ENCODE data around the gene ARHGEF16.

DNA sequence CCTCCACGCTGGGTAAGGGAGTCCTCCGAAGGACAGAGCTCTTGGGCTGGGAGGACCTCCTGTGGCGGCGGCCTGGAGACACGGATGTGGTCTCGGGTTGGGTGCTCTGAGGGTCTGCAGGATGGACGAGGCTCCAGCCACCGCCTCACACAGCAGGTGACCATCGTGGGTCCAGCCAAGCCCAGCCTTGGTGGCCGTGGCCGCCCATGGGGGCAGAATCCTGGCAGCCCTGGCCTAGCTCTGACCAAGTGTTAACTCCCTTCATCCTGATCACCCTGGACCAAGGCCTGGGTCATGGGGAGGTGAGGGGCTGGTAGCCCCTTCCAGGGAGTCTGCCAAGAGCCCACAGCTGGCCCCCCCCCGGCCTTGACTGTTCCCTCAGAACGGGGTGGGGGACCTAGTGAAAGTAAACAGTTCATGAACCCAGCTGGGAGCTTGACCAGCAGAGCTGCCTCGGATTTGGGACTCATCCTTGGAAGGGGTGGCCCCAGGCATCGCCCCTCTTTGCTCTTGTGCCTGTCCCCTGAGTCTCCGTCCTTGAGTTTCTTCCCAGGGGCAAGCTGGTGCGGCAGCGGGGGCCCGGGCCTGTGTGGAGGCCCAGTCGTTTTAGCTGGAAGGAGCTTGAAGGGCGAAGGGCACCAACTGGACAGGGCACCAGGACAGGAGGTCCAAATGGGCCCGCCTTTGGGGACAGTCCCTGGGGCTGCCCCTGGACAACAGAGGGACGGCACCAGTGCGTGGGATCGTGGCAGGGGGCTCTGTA, 17.8 kb downstream of the ARHGEF16 start:
- no peak for TF ChIP-seq CTCF (IDR thresholded peaks at IDR 0.05)
- no peak for TF ChIP-seq JUN (CRISPR knock-in tag; IDR thresholded peaks at IDR 0.05)
- TF ChIP-seq PRRX2 (CRISPR knock-in tag; IDR thresholded peaks at IDR 0.05), result no peak
- no peak for TF ChIP-seq ATF3 (CRISPR knock-in tag; conservative IDR thresholded peaks at IDR 0.05)
- no peak for TF ChIP-seq ATF2 (CRISPR knock-in tag; IDR thresholded peaks at IDR 0.05; ENCODE audit: borderline replicate concordance, low read depth)
- no peak for TF ChIP-seq NFYB (CRISPR knock-in tag; conservative IDR thresholded peaks at IDR 0.05; ENCODE audit: low read depth)
- TF ChIP-seq SOX15 (CRISPR knock-in tag; IDR thresholded peaks at IDR 0.05), result no peak
- TF ChIP-seq HMGXB4 (CRISPR knock-in tag; IDR thresholded peaks at IDR 0.05), result no peak
- TF ChIP-seq, protein P1, sequence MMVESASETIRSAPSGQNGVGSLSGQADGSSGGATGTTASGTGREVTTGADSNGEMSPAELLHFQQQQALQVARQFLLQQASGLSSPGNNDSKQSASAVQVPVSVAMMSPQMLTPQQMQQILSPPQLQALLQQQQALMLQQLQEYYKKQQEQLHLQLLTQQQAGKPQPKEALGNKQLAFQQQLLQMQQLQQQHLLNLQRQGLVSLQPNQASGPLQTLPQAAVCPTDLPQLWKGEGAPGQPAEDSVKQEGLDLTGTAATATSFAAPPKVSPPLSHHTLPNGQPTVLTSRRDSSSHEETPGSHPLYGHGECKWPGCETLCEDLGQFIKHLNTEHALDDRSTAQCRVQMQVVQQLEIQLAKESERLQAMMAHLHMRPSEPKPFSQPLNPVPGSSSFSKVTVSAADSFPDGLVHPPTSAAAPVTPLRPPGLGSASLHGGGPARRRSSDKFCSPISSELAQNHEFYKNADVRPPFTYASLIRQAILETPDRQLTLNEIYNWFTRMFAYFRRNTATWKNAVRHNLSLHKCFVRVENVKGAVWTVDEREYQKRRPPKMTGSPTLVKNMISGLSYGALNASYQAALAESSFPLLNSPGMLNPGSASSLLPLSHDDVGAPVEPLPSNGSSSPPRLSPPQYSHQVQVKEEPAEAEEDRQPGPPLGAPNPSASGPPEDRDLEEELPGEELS (CRISPR knock-in tag; IDR thresholded peaks at IDR 0.05), result no peak
- no peak for TF ChIP-seq OVOL2 (CRISPR knock-in tag; IDR thresholded peaks at IDR 0.05; ENCODE audit: borderline replicate concordance)
- TF ChIP-seq, protein P2, sequence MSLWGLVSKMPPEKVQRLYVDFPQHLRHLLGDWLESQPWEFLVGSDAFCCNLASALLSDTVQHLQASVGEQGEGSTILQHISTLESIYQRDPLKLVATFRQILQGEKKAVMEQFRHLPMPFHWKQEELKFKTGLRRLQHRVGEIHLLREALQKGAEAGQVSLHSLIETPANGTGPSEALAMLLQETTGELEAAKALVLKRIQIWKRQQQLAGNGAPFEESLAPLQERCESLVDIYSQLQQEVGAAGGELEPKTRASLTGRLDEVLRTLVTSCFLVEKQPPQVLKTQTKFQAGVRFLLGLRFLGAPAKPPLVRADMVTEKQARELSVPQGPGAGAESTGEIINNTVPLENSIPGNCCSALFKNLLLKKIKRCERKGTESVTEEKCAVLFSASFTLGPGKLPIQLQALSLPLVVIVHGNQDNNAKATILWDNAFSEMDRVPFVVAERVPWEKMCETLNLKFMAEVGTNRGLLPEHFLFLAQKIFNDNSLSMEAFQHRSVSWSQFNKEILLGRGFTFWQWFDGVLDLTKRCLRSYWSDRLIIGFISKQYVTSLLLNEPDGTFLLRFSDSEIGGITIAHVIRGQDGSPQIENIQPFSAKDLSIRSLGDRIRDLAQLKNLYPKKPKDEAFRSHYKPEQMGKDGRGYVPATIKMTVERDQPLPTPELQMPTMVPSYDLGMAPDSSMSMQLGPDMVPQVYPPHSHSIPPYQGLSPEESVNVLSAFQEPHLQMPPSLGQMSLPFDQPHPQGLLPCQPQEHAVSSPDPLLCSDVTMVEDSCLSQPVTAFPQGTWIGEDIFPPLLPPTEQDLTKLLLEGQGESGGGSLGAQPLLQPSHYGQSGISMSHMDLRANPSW (CRISPR knock-in tag; conservative IDR thresholded peaks at IDR 0.05; ENCODE audit: low read depth), result no peak
- TF ChIP-seq, protein P3, sequence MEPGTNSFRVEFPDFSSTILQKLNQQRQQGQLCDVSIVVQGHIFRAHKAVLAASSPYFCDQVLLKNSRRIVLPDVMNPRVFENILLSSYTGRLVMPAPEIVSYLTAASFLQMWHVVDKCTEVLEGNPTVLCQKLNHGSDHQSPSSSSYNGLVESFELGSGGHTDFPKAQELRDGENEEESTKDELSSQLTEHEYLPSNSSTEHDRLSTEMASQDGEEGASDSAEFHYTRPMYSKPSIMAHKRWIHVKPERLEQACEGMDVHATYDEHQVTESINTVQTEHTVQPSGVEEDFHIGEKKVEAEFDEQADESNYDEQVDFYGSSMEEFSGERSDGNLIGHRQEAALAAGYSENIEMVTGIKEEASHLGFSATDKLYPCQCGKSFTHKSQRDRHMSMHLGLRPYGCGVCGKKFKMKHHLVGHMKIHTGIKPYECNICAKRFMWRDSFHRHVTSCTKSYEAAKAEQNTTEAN (CRISPR knock-in tag; IDR thresholded peaks at IDR 0.05), result no peak
- TF ChIP-seq ZNF532 (CRISPR knock-in tag; IDR thresholded peaks at IDR 0.05; ENCODE audit: borderline replicate concordance), result no peak

Measured in WTC11 (cell line).